Measurements from ENCODE around the gene KCNMA1.

GRCh38 chr10:77500754-77501151 is 136.9 kb downstream of the KCNMA1 start:
- TF ChIP-seq POLR2AphosphoS5 (IDR thresholded peaks at IDR 0.05; ENCODE audit: low read depth, low read length) (no peak), CTCF (IDR thresholded peaks at IDR 0.05 in 2 of 3, conservative IDR thresholded peaks at IDR 0.05 in 1 of 3; ENCODE audit: borderline replicate concordance in 1 of 3, insufficient read depth in 1 of 3, low read depth in 2 of 3, low read length in 2 of 3) (no peak), POLR2A (IDR thresholded peaks at IDR 0.05; ENCODE audit: borderline replicate concordance, extremely low read depth, insufficient read depth, insufficient read length) (no peak), MAX (IDR thresholded peaks at IDR 0.05) (no peak), RAD21 (IDR thresholded peaks at IDR 0.05; ENCODE audit: low read depth) (no peak), TCF7L2 (IDR thresholded peaks at IDR 0.05; ENCODE audit: borderline replicate concordance, extremely low read depth, insufficient read depth, insufficient read length) (no peak)

Measured in HCT116 (cell line).